Measurements from ENCODE around the gene APAF1. TPM values are rescaled to one million over a fixed set of nuclear protein-coding genes. Genes with fewer than 3 reads are reported as not detected.

The APAF1 gene
- total and polyA plus RNA-seq, 9 of the 15 experiments (the other 6 are each of a cell fraction or from before 2014, with no cell fraction given), result 5.1 to 15.7 (median 9.9) TPM

DNA sequence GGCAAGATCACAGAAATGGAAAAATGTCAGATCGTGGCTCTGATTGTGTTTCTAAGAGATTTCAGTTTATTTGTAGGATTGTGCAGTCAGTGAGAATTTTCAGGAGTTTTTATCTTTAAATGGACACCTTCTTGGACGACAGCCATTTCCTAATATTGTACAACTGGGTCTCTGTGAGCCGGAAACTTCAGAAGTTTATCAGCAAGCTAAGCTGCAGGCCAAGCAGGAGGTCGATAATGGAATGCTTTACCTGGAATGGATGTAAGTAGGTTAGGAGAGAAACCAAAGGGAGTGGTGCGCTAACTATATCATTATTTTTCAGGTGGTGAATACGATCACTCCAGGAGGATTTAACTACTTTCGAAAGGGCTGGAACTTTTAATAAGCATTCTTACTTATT lies 26.4 kb downstream of the APAF1 start (continued):
- TF ChIP-seq NCOA4 (IDR thresholded peaks at IDR 0.05; ENCODE audit: partially characterized antibody), result no peak
- no peak for TF ChIP-seq SMC3 (conservative IDR thresholded peaks at IDR 0.05; ENCODE audit: insufficient read depth, low read depth, low read length)
- peak; percentile 16 for TF ChIP-seq MEIS2 (IDR thresholded peaks at IDR 0.05; ENCODE audit: partially characterized antibody)
- no peak for TF ChIP-seq SNIP1 (IDR thresholded peaks at IDR 0.05; ENCODE audit: low read depth)
- TF ChIP-seq, protein P1, sequence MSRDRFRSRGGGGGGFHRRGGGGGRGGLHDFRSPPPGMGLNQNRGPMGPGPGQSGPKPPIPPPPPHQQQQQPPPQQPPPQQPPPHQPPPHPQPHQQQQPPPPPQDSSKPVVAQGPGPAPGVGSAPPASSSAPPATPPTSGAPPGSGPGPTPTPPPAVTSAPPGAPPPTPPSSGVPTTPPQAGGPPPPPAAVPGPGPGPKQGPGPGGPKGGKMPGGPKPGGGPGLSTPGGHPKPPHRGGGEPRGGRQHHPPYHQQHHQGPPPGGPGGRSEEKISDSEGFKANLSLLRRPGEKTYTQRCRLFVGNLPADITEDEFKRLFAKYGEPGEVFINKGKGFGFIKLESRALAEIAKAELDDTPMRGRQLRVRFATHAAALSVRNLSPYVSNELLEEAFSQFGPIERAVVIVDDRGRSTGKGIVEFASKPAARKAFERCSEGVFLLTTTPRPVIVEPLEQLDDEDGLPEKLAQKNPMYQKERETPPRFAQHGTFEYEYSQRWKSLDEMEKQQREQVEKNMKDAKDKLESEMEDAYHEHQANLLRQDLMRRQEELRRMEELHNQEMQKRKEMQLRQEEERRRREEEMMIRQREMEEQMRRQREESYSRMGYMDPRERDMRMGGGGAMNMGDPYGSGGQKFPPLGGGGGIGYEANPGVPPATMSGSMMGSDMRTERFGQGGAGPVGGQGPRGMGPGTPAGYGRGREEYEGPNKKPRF (IDR thresholded peaks at IDR 0.05; ENCODE audit: low read depth, low read length), result no peak
- TF ChIP-seq, protein P2, sequence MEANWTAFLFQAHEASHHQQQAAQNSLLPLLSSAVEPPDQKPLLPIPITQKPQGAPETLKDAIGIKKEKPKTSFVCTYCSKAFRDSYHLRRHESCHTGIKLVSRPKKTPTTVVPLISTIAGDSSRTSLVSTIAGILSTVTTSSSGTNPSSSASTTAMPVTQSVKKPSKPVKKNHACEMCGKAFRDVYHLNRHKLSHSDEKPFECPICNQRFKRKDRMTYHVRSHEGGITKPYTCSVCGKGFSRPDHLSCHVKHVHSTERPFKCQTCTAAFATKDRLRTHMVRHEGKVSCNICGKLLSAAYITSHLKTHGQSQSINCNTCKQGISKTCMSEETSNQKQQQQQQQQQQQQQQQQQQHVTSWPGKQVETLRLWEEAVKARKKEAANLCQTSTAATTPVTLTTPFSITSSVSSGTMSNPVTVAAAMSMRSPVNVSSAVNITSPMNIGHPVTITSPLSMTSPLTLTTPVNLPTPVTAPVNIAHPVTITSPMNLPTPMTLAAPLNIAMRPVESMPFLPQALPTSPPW (CRISPR knock-in tag; IDR thresholded peaks at IDR 0.05), result no peak
- no peak for TF ChIP-seq PHF8 (IDR thresholded peaks at IDR 0.05; ENCODE audit: borderline replicate concordance, low read length)
- TF ChIP-seq, protein P3, sequence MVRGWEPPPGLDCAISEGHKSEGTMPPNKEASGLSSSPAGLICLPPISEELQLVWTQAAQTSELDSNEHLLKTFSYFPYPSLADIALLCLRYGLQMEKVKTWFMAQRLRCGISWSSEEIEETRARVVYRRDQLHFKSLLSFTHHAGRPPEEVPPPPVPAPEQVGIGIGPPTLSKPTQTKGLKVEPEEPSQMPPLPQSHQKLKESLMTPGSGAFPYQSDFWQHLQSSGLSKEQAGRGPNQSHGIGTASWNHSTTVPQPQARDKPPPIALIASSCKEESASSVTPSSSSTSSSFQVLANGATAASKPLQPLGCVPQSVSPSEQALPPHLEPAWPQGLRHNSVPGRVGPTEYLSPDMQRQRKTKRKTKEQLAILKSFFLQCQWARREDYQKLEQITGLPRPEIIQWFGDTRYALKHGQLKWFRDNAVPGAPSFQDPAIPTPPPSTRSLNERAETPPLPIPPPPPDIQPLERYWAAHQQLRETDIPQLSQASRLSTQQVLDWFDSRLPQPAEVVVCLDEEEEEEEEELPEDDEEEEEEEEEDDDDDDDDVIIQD (CRISPR knock-in tag; IDR thresholded peaks at IDR 0.05), result no peak
- peak; percentile 70 for TF ChIP-seq TCF3 (CRISPR knock-in tag; IDR thresholded peaks at IDR 0.05)
- TF ChIP-seq, protein P4, sequence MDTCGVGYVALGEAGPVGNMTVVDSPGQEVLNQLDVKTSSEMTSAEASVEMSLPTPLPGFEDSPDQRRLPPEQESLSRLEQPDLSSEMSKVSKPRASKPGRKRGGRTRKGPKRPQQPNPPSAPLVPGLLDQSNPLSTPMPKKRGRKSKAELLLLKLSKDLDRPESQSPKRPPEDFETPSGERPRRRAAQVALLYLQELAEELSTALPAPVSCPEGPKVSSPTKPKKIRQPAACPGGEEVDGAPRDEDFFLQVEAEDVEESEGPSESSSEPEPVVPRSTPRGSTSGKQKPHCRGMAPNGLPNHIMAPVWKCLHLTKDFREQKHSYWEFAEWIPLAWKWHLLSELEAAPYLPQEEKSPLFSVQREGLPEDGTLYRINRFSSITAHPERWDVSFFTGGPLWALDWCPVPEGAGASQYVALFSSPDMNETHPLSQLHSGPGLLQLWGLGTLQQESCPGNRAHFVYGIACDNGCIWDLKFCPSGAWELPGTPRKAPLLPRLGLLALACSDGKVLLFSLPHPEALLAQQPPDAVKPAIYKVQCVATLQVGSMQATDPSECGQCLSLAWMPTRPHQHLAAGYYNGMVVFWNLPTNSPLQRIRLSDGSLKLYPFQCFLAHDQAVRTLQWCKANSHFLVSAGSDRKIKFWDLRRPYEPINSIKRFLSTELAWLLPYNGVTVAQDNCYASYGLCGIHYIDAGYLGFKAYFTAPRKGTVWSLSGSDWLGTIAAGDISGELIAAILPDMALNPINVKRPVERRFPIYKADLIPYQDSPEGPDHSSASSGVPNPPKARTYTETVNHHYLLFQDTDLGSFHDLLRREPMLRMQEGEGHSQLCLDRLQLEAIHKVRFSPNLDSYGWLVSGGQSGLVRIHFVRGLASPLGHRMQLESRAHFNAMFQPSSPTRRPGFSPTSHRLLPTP (IDR thresholded peaks at IDR 0.05; ENCODE audit: borderline replicate concordance, extremely low read depth, insufficient read length), result no peak
- no peak for TF ChIP-seq ZNF140 (CRISPR knock-in tag; IDR thresholded peaks at IDR 0.05)
- TF ChIP-seq CC2D1A (IDR thresholded peaks at IDR 0.05), result no peak
- no peak for TF ChIP-seq SRF (CRISPR knock-in tag; IDR thresholded peaks at IDR 0.05)
- TF ChIP-seq RBM39 (optimal IDR thresholded peaks at IDR 0.05; ENCODE audit: low read depth, low read length), result no peak
- no peak for TF ChIP-seq BDP1 (IDR thresholded peaks at IDR 0.05; ENCODE audit: insufficient read depth, insufficient read length)
- no peak for TF ChIP-seq TAF1 (IDR thresholded peaks at IDR 0.05; ENCODE audit: control insufficient read depth, extremely low read depth, insufficient read depth, low read length, severe bottlenecking)
- no peak for TF ChIP-seq TRIM28 (IDR thresholded peaks at IDR 0.05)
- TF ChIP-seq HMG20B (CRISPR knock-in tag; IDR thresholded peaks at IDR 0.05), result no peak
- no peak for TF ChIP-seq SMAD2 (IDR thresholded peaks at IDR 0.05; ENCODE audit: low read depth, low read length)
- TF ChIP-seq ZNF311 (CRISPR knock-in tag; IDR thresholded peaks at IDR 0.05), result no peak
- TF ChIP-seq KAT7 (CRISPR knock-in tag; IDR thresholded peaks at IDR 0.05; ENCODE audit: borderline replicate concordance), result no peak

All from K562 (cell line).